Measurements from ENCODE around the gene CCT5.

- TF ChIP-seq CTCF (IDR thresholded peaks at IDR 0.05 in 2 of 3, conservative IDR thresholded peaks at IDR 0.05 in 1 of 3; ENCODE audit: control insufficient read depth in 2 of 3, extremely low read depth in 1 of 3, insufficient read depth in 1 of 3, low read depth in 3 of 3, low read length in 3 of 3) (no peak), ESRRA (IDR thresholded peaks at IDR 0.05; ENCODE audit: low read length) (no peak), MTA3 (IDR thresholded peaks at IDR 0.05; ENCODE audit: borderline replicate concordance, low read length) (no peak), POLR2AphosphoS2 (IDR thresholded peaks at IDR 0.05; ENCODE audit: low read depth, low read length) (no peak), CUX1 (IDR thresholded peaks at IDR 0.05; ENCODE audit: insufficient replicate concordance, low read depth, low read length) (no peak)
Measured at GRCh38 chr5:10275991-10276390, 25.9 kb downstream of the CCT5 start.

Data from GM12878 (cell line).